Vagina (tissue), 2 donors: ENCODE results near the gene C2orf68.

Experiments used
- POLR2A ChIP-seq, 2 donors: fragments of 450-650 bp; IDR thresholded peaks; one replicate each; pipeline ENCODE4 v1.6.1; 2017; ENCODE audit warnings: antibody characterized with exemption in 2 of 2, mild to moderate bottlenecking in 2 of 2, moderate library complexity in 2 of 2
- POLR2AphosphoS5 ChIP-seq, 2 donors: sonication (generic); formaldehyde crosslinking; IDR thresholded peaks; one replicate each; pipeline ENCODE4 v1.9.0; 2017; ENCODE audit warnings: antibody characterized with exemption in 2 of 2, mild to moderate bottlenecking in 2 of 2, low read depth in 1 of 2; ENCODE audit not compliant: insufficient read depth in 1 of 2
- TF ChIP-seq, protein P1 (sequence below), 3 experiments: fragments of 450-650 bp in 2 of 3; fragments of 200-600 bp in 1 of 3; sonication (generic) in 1 of 3; IDR thresholded peaks; one replicate each; pipeline ENCODE4 v1.5.1; 2017 to 2019; ENCODE audit warnings: antibody characterized with exemption in 3 of 3, mild to moderate bottlenecking in 2 of 3, moderate library complexity in 2 of 3

DNA sequence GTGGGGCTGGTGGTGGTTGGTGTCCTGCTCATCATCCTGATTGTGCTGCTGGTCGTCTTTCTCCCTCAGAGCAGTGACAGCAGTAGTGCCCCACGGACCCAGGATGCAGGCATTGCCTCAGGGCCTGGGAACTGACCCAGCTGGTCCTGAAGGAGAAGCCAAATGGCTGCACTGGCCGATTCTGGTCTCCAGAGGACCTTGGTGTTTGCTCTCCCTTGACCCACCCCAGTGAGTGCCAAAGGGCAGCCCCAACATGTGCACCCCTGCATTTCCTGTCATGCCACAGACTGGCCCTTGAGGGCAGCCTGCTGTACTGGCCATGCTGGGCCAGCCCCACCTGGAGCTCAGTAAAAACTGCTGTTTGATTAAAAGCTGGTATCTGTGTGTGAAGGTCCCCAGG lies 18.8 kb downstream of the C2orf68 start:
- TF ChIP-seq POLR2AphosphoS5 (IDR thresholded peaks at IDR 0.05; ENCODE audit: insufficient read depth in 1 of 2, low read depth in 1 of 2) (no peak), POLR2A (IDR thresholded peaks at IDR 0.05) (no peak)
- TF ChIP-seq, protein P1, sequence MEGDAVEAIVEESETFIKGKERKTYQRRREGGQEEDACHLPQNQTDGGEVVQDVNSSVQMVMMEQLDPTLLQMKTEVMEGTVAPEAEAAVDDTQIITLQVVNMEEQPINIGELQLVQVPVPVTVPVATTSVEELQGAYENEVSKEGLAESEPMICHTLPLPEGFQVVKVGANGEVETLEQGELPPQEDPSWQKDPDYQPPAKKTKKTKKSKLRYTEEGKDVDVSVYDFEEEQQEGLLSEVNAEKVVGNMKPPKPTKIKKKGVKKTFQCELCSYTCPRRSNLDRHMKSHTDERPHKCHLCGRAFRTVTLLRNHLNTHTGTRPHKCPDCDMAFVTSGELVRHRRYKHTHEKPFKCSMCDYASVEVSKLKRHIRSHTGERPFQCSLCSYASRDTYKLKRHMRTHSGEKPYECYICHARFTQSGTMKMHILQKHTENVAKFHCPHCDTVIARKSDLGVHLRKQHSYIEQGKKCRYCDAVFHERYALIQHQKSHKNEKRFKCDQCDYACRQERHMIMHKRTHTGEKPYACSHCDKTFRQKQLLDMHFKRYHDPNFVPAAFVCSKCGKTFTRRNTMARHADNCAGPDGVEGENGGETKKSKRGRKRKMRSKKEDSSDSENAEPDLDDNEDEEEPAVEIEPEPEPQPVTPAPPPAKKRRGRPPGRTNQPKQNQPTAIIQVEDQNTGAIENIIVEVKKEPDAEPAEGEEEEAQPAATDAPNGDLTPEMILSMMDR (IDR thresholded peaks at IDR 0.05): no peak
